ENCODE results near the gene CIAO3.

The CIAO3 gene

GRCh38 chr16:775236-775796 lies 34.5 kb upstream of the CIAO3 start:
- DNase-seq, result no peak

GRCh38 chr16:774086-775001 lies 33.5 kb upstream of the CIAO3 start:
- DNase-seq, result no peak

GRCh38 chr16:772959-773358 lies 32.2 kb upstream of the CIAO3 start:
- no peak for DNase-seq

- no peak for DNase-seq
These were observed 29.6 kb upstream of the CIAO3 start for GRCh38 chr16:770411-770810.

- no peak for DNase-seq
These were observed 29.1 kb upstream of the CIAO3 start for GRCh38 chr16:769934-770333.

- DNase-seq, result no peak
These were observed 28.5 kb upstream of the CIAO3 start for GRCh38 chr16:769184-769784.

- DNase-seq, result no peak
These were observed 27.6 kb upstream of the CIAO3 start for GRCh38 chr16:768428-768827.

- no peak for DNase-seq
These were observed 27.0 kb upstream of the CIAO3 start for GRCh38 chr16:767743-768235.

GRCh38 chr16:766820-767640 lies 26.2 kb upstream of the CIAO3 start:
- no peak for DNase-seq

- DNase-seq, result no peak
These were observed 25.4 kb upstream of the CIAO3 start for GRCh38 chr16:766008-766819.

GRCh38 chr16:765488-765865 lies 24.7 kb upstream of the CIAO3 start:
- no peak for DNase-seq

- DNase-seq, result no peak
These were observed 24.2 kb upstream of the CIAO3 start for GRCh38 chr16:764848-765487.

GRCh38 chr16:764184-764750 lies 23.5 kb upstream of the CIAO3 start:
- no peak for DNase-seq

GRCh38 chr16:763369-764183 lies 22.8 kb upstream of the CIAO3 start:
- no peak for DNase-seq

GRCh38 chr16:762595-763268 lies 21.9 kb upstream of the CIAO3 start:
- DNase-seq, result no peak

- DNase-seq, result no peak
These were observed 21.1 kb upstream of the CIAO3 start for GRCh38 chr16:761625-762513.

- no peak for DNase-seq
These were observed 19.9 kb upstream of the CIAO3 start, which contains the start of gene MSLN for GRCh38 chr16:760545-761343. MSLN (plus strand) TSS chr16:760734; CDS start chr16:762681, 1,947 bp downstream.

GRCh38 chr16:760065-760464 lies 19.3 kb upstream of the CIAO3 start:
- no peak for DNase-seq
